Adrenal gland (tissue), 5 donors: ENCODE measurements around the gene CSNK1E.

Experiments
- CTCF ChIP-seq, 6 experiments: fragments of 450-650 bp in 4 of 6; fragments of 200-600 bp in 2 of 6; sonication (generic) in 1 of 6; IDR thresholded peaks; 1 replicate in 5 of 6; 2 replicates in 1 of 6; pipeline versions ENCODE4 v1.5.1 to v1.8.0; 2016 to 2021; ENCODE audit warnings: antibody characterized with exemption in 6 of 6, mild to moderate bottlenecking in 2 of 6, moderate library complexity in 1 of 6
- POLR2A ChIP-seq, 2 donors: fragments of 450-650 bp; IDR thresholded peaks; one replicate each; pipeline ENCODE4 v1.6.1; 2017; ENCODE audit warnings: antibody characterized with exemption in 2 of 2, mild to moderate bottlenecking in 2 of 2, moderate library complexity in 1 of 2
- donor health status: DM: no; HTN: no; CAD: no.

GRCh38 chr22:38285018-38285417 lies 32.2 kb downstream of the CSNK1E start:
- TF ChIP-seq POLR2A (IDR thresholded peaks at IDR 0.05), result no peak
- TF ChIP-seq CTCF (IDR thresholded peaks at IDR 0.05), result no peak
